GM19452 (cell line): ENCODE data around the gene TMEM143.
"Not testable (repeated sequence)": the region's sequence is repeated elsewhere in the genome, so short reads cannot be mapped to it uniquely, and the experiment has no call there.

Experiments
- ATAC-seq: cut with Tn5 transposase; IDR thresholded peaks from one replicate; pipeline ENCODE4 v1.9.1; 2021; ENCODE audit not compliant: unreplicated experiment

The TMEM143 gene

DNA sequence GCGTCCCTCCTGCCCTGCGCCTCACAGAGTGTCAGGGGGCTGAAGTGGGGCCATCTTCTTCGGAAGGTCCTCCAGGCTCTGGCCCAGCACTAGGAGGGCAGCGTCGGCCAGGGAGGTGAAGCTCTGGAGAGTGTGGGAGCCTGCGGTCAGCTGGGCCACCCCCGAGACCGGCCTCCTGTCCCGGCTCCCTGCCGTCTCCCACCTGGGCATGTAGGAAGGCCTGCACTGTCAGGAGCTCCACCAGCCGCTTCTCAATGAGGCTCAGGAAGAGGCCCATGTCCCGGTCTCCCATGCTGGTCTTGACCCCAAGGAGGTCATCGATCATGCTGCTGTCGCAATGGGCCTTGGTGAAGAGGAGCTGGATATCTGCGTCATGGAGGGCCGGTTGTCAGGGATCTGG, 65.8 kb downstream of the TMEM143 start:
- ATAC-seq: no peak

DNA sequence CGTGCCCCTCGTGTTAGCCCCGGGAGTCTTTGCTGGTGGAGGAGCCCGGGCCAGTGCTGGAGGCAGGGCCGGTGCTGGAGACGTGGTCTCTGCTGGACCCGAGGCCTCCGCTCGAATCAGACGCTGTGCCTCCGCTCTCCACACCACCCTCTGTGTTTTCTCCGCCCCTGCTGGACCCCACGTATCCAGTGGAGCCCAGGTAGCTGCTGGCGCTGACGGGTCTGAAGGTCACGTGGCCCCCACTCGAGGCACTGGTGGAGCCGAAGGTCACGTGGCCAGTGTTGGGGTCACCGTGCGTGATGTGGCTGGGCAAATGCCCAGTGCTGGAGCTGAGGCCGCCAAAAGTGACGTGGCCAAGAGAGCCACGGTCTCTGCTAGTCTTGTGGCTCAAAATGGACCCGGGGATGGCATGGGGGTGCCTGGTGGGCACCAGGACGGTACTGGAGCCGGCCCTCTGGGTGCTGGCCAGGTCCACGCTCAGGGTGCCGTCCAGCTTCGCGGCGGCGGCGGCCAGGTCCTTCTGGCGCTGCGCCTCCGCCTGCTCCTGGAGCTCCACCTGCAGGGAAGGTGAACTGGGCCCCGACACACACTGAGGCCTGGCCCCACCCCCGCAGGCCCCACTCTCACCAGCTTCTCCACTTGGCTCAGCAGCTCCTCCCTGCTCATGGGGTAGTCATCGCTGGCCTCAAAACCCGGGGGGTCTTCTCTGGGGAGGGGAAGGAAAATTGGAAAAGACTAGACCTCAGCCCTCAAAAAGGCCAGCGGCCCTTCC, 66.6 kb downstream of the TMEM143 start:
- no peak for ATAC-seq

DNA sequence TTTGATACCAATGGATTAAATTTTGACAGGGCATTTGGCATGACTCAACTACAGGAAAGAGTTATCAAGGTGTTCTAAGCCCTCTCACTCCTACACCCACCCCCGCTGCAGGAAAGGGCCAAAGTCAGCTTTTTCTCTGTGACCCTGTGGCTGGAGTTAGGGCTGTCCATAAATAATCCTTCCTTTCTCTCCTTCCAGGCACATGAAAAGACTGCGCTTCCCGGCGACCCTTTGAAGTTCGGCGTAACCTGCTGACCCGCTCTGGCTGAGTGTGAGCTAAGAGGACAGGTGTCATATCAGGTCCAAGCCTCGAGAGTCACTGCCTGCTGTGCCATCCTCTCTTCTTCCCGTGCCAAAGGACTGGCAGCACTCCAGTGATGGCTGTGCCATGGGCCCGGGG, 68.3 kb downstream of the TMEM143 start:
- ATAC-seq: no peak

DNA sequence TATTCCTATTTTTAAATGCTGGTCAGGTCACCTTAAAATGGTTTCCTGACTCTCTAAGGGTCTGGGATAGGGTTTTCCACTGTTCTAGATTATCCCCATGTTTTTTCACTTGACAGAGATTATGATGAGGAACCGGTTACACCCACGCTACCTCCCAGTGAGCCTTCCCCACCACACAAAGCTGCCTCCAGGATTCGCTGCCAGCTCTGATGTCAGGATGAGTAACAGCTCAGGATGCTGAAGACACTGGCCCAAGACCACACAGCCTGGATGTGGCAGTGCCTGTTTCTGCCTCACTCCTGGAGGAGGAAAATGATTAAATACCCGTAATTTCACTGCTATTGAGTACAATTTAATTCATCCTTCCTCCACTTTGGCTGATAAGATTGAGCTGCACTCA, 70.9 kb downstream of the TMEM143 start:
- ATAC-seq: no peak

DNA sequence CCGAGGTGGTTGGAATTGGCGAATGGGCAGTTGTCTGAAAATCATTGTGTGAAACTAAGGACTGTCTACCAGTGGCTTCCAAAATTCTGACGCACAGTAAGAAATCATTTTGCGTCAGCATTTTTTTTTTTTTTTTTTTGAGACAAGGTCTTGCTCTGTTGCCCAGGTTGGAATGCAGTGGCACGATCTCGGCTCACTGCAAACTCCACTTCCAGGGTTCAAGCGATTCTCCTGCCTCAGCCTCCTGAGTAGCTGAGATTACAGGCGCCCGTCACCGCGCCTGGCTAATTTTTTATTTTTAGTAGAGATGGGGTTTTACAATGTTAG, 72.3 kb downstream of the TMEM143 start:
- ATAC-seq: not testable (repeated sequence)

DNA sequence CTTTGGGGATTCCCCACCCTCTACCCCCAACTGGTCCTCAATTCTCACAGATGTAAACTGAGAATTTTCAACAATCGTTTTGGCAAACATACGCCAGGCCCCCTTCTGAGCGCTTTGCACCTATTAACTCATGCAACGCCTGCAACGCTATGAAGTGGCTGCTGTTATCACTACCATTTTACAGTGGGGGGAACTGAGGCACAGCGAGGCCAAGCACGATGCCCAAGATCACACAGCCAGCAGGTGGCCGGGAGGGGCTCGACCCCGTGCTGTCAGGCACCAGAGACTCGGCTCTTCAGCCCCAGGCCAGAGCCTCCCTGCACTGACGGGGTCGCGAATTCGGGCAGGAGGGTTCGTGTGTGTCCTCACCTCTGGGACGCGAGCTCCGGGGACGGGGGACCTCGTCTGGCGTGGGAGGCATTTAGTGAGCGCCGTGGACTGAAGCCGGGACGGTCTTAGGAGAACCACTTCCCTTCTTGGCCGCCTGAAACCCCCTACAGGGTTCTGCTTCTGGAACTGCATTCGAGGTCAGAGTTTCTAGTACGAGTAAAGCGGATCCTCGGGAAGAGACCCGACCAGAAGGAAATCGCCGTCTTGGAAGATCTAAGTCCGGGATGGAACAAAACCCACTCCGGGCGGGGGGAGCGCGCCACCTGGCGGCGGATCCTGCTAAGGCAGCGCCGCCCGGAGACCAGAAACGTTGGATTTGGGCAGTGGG, 72.8 kb downstream of the TMEM143 start:
- no peak for ATAC-seq

DNA sequence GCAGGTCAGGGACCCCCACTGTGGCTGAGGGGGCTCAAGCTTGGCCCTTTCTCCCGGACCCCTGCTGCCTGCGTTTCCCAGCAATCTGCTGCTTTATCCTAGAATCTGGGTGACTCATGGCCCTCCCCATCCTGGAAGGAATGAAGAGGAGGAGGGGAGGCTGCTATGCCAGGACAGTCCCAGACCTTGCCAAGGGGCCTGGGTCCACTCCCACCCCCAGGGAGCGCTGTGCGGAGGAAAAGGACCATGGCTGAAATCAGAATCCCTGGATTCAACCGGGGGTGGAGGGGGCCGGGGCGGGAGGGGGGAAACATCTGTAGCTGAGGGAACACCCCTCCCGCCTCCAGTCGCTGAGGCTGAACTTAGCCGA, 73.4 kb downstream of the TMEM143 start:
- no peak for ATAC-seq

DNA sequence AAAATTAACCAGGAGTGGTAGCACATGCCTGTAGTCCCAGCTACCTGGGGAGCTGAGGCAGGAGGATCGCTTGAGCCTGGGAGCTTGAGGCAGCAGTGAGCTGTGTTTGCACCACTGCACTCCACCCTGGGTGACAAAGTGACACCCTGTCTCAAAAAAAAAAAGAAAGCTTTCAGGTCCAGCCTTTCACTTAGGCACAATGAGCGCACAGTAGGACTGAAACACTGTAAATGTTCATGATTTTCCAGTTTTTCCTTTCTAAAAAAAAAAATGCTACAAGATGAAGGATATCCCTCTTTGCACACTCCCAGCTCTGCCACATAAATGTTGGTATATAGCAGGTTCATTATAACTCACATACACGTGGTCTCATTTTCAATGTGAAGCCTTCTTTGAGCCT, 76.0 kb downstream of the TMEM143 start:
- ATAC-seq: no peak

DNA sequence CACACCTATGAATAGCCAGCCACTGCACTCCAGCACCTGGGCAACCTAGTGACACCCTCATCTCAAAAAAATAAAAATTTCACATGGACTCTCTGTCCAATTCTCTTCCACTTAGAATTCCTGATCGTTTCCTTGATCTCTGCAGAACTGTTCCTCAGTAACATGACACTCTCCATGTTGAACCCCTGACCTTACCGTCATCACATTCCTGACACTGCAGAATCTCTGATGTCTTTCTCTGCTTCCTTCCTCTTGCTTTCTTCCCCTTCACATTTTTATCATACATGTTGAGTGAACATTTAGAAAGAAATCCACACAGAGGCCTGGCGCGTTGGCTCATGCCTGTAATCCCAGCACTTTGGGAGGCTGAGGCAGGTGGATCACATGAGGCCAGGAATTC, 78.8 kb downstream of the TMEM143 start:
- no peak for ATAC-seq

DNA sequence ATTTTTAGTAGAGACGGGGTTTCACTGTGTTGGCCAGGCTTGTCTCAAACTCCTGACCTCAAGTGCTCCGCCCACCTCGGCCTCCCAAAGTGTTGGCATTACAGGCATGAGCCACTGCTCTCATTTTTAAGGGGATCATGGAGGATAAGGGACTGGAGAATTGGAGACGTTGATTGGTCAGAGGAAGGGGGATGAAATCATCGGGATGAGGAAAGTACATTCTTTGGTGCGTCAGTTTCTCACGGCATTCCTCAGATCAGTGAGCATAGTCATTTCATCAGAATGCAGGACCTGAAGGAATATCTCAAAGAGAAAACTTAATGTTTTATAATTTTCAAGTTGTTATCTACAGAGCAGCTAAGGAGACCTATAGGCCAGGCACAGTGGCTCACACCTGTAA, 79.8 kb downstream of the TMEM143 start:
- ATAC-seq: no peak
